HCT116 (cell line): ENCODE results near the gene PDILT. TPM values are rescaled to one million over a fixed set of nuclear protein-coding genes. Genes with fewer than 3 reads are reported as not detected.

ENCODE experiments used
- total RNA-seq: library from RNA; stranded (reverse); gene quantifications from one replicate; pipeline ENCODE4 v1.2.1, GENCODE V29; 2021; ENCODE audit not compliant: unreplicated experiment

PDILT gene
- total RNA-seq, 1 experiment from 2014 or later: not detected

Other genes with a start within 250 kb of the PDILT start
- gene GP2, start 77.2 kb downstream of the PDILT start, total RNA-seq: 8.7 TPM
- not detected for gene UMOD, start 52.0 kb downstream of the PDILT start, total RNA-seq
- gene ACSM5, start 4.8 kb upstream of the PDILT start, total RNA-seq: not detected
- not detected for gene ACSM2A, start 46.8 kb upstream of the PDILT start, total RNA-seq
- gene ACSM2B, start 171.6 kb upstream of the PDILT start, total RNA-seq: not detected